K562 (cell line): Measurements from ENCODE around the gene SCYL3. TPM values are rescaled to one million over a fixed set of nuclear protein-coding genes. Genes with fewer than 3 reads are reported as not detected.

Source experiments
- BCOR ChIP-seq: fragments of 450-650 bp; IDR thresholded peaks from 2 replicates; pipeline ENCODE4 v1.6.1; 2016
- BMI1 ChIP-seq: fragments of 150-350 bp; IDR thresholded peaks from 2 replicates; pipeline ENCODE4 v1.6.1; 2014; ENCODE audit warnings: low read length
- C11orf30 ChIP-seq: fragments of 450-650 bp; IDR thresholded peaks from 2 replicates; pipeline ENCODE4 v1.6.1; 2016; ENCODE audit warnings: low read depth, mild to moderate bottlenecking
- CREBBP ChIP-seq: IDR thresholded peaks from one replicate; pipeline ENCODE4 v1.6.1; 2012; ENCODE audit warnings: low read depth, mild to moderate bottlenecking, control low read depth, inconsistent platforms, low read length
- CTCFL ChIP-seq: IDR thresholded peaks from 2 replicates; pipeline ENCODE4 v1.6.1; 2011; ENCODE audit warnings: borderline replicate concordance, low read depth, mild to moderate bottlenecking, moderate library complexity, low read length; ENCODE audit not compliant: insufficient read depth, poor library complexity, severe bottlenecking
- E2F3 ChIP-seq: fragments of 250-450 bp; sonication (Bioruptor Pico); IDR thresholded peaks from 2 replicates; pipeline ENCODE4 v1.4.0; 2020; ENCODE audit warnings: mild to moderate bottlenecking
- FOXM1 ChIP-seq, 2 experiments: fragments of 450-650 bp in 1 of 2; sonication (generic) in 1 of 2; formaldehyde crosslinking in 1 of 2; IDR thresholded peaks; 2 replicates each; pipeline versions ENCODE4 v1.6.1 to v1.9.0; 2017 to 2022; ENCODE audit warnings: low read depth in 2 of 2, mild to moderate bottlenecking in 2 of 2, missing genetic modification reagents in 1 of 2, moderate library complexity in 1 of 2
- JUND ChIP-seq, 2 experiments: IDR thresholded peaks; 2 replicates in 1 of 2; 3 replicates in 1 of 2; pipeline ENCODE4 v1.6.1; 2011; ENCODE audit warnings: borderline replicate concordance in 2 of 2, low read depth in 2 of 2, low read length in 2 of 2, improper control_type of control experiment in 1 of 2, missing biosample characterization in 1 of 2, missing genetic modification characterization in 1 of 2, missing genetic modification reagents in 1 of 2
- MYBL2 ChIP-seq, 2 experiments: fragments of 450-650 bp in 1 of 2; sonication (generic) in 1 of 2; formaldehyde crosslinking in 1 of 2; IDR thresholded peaks; 2 replicates each; pipeline versions ENCODE4 v1.6.1 to v1.8.1; 2017 to 2022; ENCODE audit warnings: borderline replicate concordance in 1 of 2, inconsistent platforms in 1 of 2, low read depth in 1 of 2, mild to moderate bottlenecking in 1 of 2, missing genetic modification reagents in 1 of 2, moderate library complexity in 1 of 2
- NR2F6 ChIP-seq: fragments of 450-650 bp; formaldehyde crosslinking; IDR thresholded peaks from 2 replicates; pipeline ENCODE4 v1.4.0; 2020; ENCODE audit warnings: mild to moderate bottlenecking
- POLR2H ChIP-seq: IDR thresholded peaks from 2 replicates; pipeline ENCODE4 v1.6.1; 2016; ENCODE audit warnings: missing genetic modification characterization, low read depth, mild to moderate bottlenecking, control low read depth, missing compliant biosample characterization, moderate library complexity
- RBM14 ChIP-seq: fragments of 200-400 bp; formaldehyde crosslinking; IDR thresholded peaks from 2 replicates; pipeline ENCODE4 v1.6.1; 2018; ENCODE audit warnings: low read depth, mild to moderate bottlenecking, low read length, moderate library complexity, borderline replicate concordance; ENCODE audit not compliant: insufficient read depth
- RUNX1 ChIP-seq: sonication (generic); IDR thresholded peaks from 2 replicates; pipeline ENCODE4 v1.6.1; 2016; ENCODE audit warnings: antibody characterized with exemption, low read depth
- SPI1 ChIP-seq: IDR thresholded peaks from 2 replicates; pipeline ENCODE4 v1.6.1; 2011; ENCODE audit warnings: low read depth, low read length, control low read depth, borderline replicate concordance
- STAG1 ChIP-seq: sonication (generic); formaldehyde crosslinking; IDR thresholded peaks from 2 replicates; pipeline ENCODE4 v1.5.0; 2020; ENCODE audit warnings: missing genetic modification reagents, borderline replicate concordance
- TAF7 ChIP-seq: fragments of 450-650 bp; IDR thresholded peaks from 2 replicates; pipeline ENCODE4 v1.6.1; 2016; ENCODE audit warnings: missing genetic modification characterization, missing compliant biosample characterization
- ZBED1 ChIP-seq: IDR thresholded peaks from 2 replicates; pipeline ENCODE4 v1.6.1; 2014
- ZNF12 ChIP-seq: sonication (generic); formaldehyde crosslinking; IDR thresholded peaks from 2 replicates; pipeline ENCODE4 v1.4.0; 2020; ENCODE audit warnings: mild to moderate bottlenecking, missing genetic modification reagents
- ZNF347 ChIP-seq: fragments of 450-650 bp; formaldehyde crosslinking; IDR thresholded peaks from 2 replicates; pipeline ENCODE4 v1.4.0; 2020; ENCODE audit warnings: low read depth, mild to moderate bottlenecking, moderate library complexity
- ZNF699 ChIP-seq: fragments of 250-450 bp; sonication (Bioruptor Pico); IDR thresholded peaks from 2 replicates; pipeline ENCODE4 v1.8.0; 2021; ENCODE audit warnings: mild to moderate bottlenecking, moderate library complexity; ENCODE audit not compliant: insufficient replicate concordance
- ZNF740 ChIP-seq, 3 experiments: fragments of 200-800 bp in 1 of 3; sonication (Bioruptor generic) in 1 of 3; sonication (generic) in 1 of 3; formaldehyde crosslinking in 1 of 3; IDR thresholded peaks; 2 replicates each; pipeline versions ENCODE4 v1.6.1 to v1.8.0; 2016 to 2022; ENCODE audit warnings: mild to moderate bottlenecking in 2 of 3, missing compliant biosample characterization in 2 of 3, missing genetic modification characterization in 2 of 3, missing genetic modification reagents in 1 of 3
- polyA plus RNA-seq, 8 experiments: library from polyadenylated mRNA; depleted of rRNA in 4 of 8; stranded (reverse) in 5 of 8; unstranded in 3 of 8; fragments of >200 nt; fragmentation: Nextera tagmentation in 2 of 8; fragmentation: Illumina TruSeq in 1 of 8; extraction: Ambion mirVana in 2 of 8; extraction: Trizol in 1 of 8; gene quantifications; 2 replicates each; pipeline versions ENCODE4 v1.2.1 to v1.2.3, GENCODE V29; 2011 to 2014; ENCODE audit warnings: inconsistent platforms in 1 of 8, missing spikeins in 1 of 8
- total RNA-seq, 7 experiments: library from RNA; depleted of rRNA in 6 of 7; stranded (reverse); fragments of >200 nt in 6 of 7; fragmentation: Illumina TruSeq in 2 of 7; extraction: Trizol in 2 of 7; gene quantifications; 2 replicates each; pipeline versions ENCODE4 v1.2.1 to v1.2.3, GENCODE V29; 2011 to 2021; ENCODE audit warnings: low replicate concordance in 1 of 7
- TF ChIP-seq, protein P1 (sequence below): fragments of 450-650 bp; IDR thresholded peaks from 2 replicates; pipeline ENCODE4 v1.6.1; 2018; ENCODE audit warnings: mild to moderate bottlenecking, low read depth; ENCODE audit not compliant: partially characterized antibody

Gene SCYL3
- total and polyA plus RNA-seq, 9 of the 15 experiments (the other 6 are each of a cell fraction or from before 2014, with no cell fraction given): 3.6 to 11.4 (median 7.1) TPM

- TF ChIP-seq BCOR: no peak
- no peak for TF ChIP-seq ZNF347 (CRISPR knock-in tag)
- 0 out of 2 replicates have a peak, but pooled peaks have one; percentile 68 for TF ChIP-seq RUNX1
- no peak for TF ChIP-seq ZNF12
- TF ChIP-seq NR2F6 (CRISPR knock-in tag): no peak
- TF ChIP-seq ZBED1: peak; percentile 80; the same call in 1 of the 2 replicates
- TF ChIP-seq RBM14: no peak
- no peak for TF ChIP-seq BMI1
- TF ChIP-seq SPI1: 0 out of 2 replicates have a peak, but pooled peaks have one; percentile 43
- TF ChIP-seq JUND (IDR thresholded peaks at IDR 0.05; ENCODE audit: borderline replicate concordance, low read depth, low read length): peak; percentile 93
- peak; percentile 95 for TF ChIP-seq JUND (tag; IDR thresholded peaks at IDR 0.05; ENCODE audit: borderline replicate concordance, low read depth, low read length)
- peak; percentile 87 for TF ChIP-seq POLR2H (tag)
- TF ChIP-seq MYBL2 (IDR thresholded peaks at IDR 0.05; ENCODE audit: low read depth): peak; percentile 89
- TF ChIP-seq MYBL2 (CRISPR knock-in tag; IDR thresholded peaks at IDR 0.05; ENCODE audit: borderline replicate concordance): no peak
- peak; percentile 74 for TF ChIP-seq TAF7 (tag)
- TF ChIP-seq CREBBP: no peak
- TF ChIP-seq C11orf30: peak; percentile 76; the same call in 1 of the 2 replicates
- no peak for TF ChIP-seq ZNF699
- TF ChIP-seq E2F3 (CRISPR knock-in tag): no peak
- no peak for TF ChIP-seq STAG1 (CRISPR knock-in tag)
- TF ChIP-seq FOXM1 (IDR thresholded peaks at IDR 0.05; ENCODE audit: low read depth): peak; percentile 78
- TF ChIP-seq FOXM1 (CRISPR knock-in tag; IDR thresholded peaks at IDR 0.05; ENCODE audit: low read depth): peak; percentile 89
- TF ChIP-seq, protein P1, sequence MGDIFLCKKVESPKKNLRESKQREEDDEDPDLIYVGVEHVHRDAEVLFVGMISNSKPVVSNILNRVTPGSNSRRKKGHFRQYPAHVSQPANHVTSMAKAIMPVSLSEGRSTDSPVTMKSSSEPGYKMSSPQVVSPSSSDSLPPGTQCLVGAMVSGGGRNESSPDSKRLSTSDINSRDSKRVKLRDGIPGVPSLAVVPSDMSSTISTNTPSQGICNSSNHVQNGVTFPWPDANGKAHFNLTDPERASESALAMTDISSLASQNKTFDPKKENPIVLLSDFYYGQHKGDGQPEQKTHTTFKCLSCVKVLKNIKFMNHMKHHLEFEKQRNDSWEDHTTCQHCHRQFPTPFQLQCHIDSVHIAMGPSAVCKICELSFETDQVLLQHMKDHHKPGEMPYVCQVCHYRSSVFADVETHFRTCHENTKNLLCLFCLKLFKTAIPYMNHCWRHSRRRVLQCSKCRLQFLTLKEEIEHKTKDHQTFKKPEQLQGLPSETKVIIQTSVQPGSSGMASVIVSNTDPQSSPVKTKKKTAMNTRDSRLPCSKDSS: no peak
- TF ChIP-seq ZNF740 (CRISPR knock-in tag; IDR thresholded peaks at IDR 0.05): peak; percentile 65; the same call in 1 of the 2 replicates
- no peak; a peak in 1 of 4 replicates for TF ChIP-seq ZNF740 (tag; IDR thresholded peaks at IDR 0.05)
- TF ChIP-seq CTCFL: peak; percentile 1
These were observed at the start of gene SCYL3 (continued) for GRCh38 chr1:169893645-169894423.
